Loucy (cell line): Measurements from ENCODE around the gene UBAC2.

ENCODE experiments used
- CTCF ChIP-seq: fragments of 200-600 bp; sonication (generic); conservative IDR thresholded peaks from 2 replicates; pipeline ENCODE4 v1.5.1; 2014; ENCODE audit warnings: mild to moderate bottlenecking, antibody characterized with exemption, low read length
- EZH2phosphoT487 ChIP-seq: fragments of 200-600 bp; IDR thresholded peaks from 2 replicates; pipeline ENCODE4 v1.6.1; 2018; ENCODE audit warnings: antibody characterized with exemption, mild to moderate bottlenecking, moderate library complexity, borderline replicate concordance

- TF ChIP-seq CTCF: no peak
- no peak for TF ChIP-seq EZH2phosphoT487
Observed at GRCh38 chr13:99185606-99186005, 15.0 kb upstream of the UBAC2 start.
